Large intestine (tissue), 3 donors: Measurements from ENCODE around the gene FN1. TPM values are rescaled to one million over a fixed set of nuclear protein-coding genes. Genes with fewer than 3 reads are reported as not detected.

Experiments used
- DNase-seq, 2 donors: peaks; one replicate each; pipeline versions ENCODE4 v3.0.0 to v3.0.0-alpha.2; 2013
- H3K27ac ChIP-seq: one replicate; pipeline ENCODE4 v1.5.1; 2013; ENCODE audit warnings: low read length
- H3K27me3 ChIP-seq: 2 replicates; pipeline ENCODE4 v1.6.1; 2013; ENCODE audit warnings: low read length; ENCODE audit not compliant: control insufficient read depth, insufficient read depth
- H3K36me3 ChIP-seq: 2 replicates; pipeline ENCODE4 v1.6.1; 2013; ENCODE audit warnings: low read length; ENCODE audit not compliant: control insufficient read depth, insufficient read depth
- H3K4me1 ChIP-seq: one replicate; pipeline ENCODE4 v1.6.1; 2013; ENCODE audit warnings: low read length; ENCODE audit not compliant: control insufficient read depth, insufficient read depth
- H3K4me3 ChIP-seq: one replicate; pipeline ENCODE4 v1.5.1; 2013; ENCODE audit warnings: low read length
- H3K9me3 ChIP-seq: one replicate; pipeline ENCODE4 v1.6.1; 2013; ENCODE audit warnings: mild to moderate bottlenecking, low read depth, low read length, moderate library complexity; ENCODE audit not compliant: control insufficient read depth
- WGBS: methylation state at CpG from one replicate; pipeline ENCODE4 v1.1.5; 2013; ENCODE audit warnings: low lambda C conversion rate; ENCODE audit not compliant: insufficient coverage; 5-methylcytosine and 5-hydroxymethylcytosine counted together
- polyA plus RNA-seq: library from polyadenylated mRNA; unstranded; fragments of 120-200 nt; gene quantifications from one replicate; pipeline ENCODE4 v1.2.1, GENCODE V29; 2013

The FN1 gene
- polyA plus RNA-seq, 1 donor: 216 TPM

DNA sequence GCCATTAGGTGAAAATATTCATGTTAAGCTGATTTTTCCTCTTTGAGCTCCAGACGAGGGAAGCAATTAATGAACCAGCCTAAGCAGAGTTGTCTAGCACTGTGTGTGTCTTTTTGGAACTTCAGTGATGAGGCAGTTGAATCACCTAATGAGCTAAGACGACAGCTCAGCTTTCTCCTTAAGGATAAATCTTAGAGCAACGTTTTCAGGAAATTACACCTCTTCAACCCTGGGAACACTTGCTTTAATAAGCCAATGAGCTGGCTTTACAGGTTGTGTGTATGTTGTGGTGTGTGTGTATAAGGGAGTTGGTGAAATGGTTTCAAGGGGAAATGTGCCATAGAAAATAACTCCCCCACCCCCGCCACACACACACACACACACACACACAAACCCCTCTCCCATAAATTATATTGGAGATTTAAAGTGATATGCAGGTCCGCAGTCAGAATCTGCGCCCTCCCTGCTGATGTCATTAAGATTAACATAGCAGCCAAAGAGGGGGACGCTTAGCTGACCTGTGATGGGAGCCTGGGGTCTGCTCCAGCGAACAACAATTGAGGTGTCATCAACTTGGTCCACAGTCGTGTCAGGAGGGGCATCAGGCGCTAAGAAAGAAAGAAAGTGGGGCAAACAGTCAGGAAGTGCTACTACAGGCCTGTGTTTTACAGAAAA, 28.1 kb downstream of the FN1 start:
- Histone ChIP-seq H3K27me3 (no peaks in the 10 kb centered on the region), H3K36me3 (peaks cover 61% of the 10 kb centered on the region), H3K27ac (no peak overlapping the region), H3K4me1 (no peaks in the 10 kb centered on the region), H3K4me3 (no peak overlapping the region), H3K9me3 (peaks cover 18% of the 10 kb centered on the region)
- DNase-seq: no peak
- WGBS: no CpG with 5 or more reads among the region's 10 CpGs

DNA sequence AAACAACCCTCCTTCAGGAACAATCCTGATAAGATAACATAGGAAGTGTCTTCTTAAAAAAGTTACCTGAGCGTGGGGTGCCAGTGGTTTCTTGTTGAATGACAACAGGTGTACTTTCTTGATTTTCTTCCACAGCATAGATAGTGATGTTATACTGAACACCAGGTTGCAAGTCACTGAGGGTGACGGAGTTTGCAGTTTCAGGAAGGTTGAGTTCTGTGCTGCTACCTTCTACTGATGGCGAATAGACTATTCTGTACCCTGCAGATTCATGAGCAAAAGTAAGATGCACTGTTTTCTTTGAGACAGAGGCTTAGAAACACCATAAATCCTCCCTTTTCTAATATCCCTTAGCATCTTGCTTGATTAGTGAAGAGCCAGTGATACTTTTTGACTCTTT, 28.8 kb downstream of the FN1 start:
- H3K36me3 ChIP-seq: peaks cover 59% of the 10 kb centered on the region
- peaks cover 18% of the 10 kb centered on the region for H3K9me3 ChIP-seq
- H3K4me1 ChIP-seq: no peaks in the 10 kb centered on the region
- no peak for DNase-seq
- H3K27me3 ChIP-seq: no peaks in the 10 kb centered on the region
- H3K27ac ChIP-seq: no peak overlapping the region
- H3K4me3 ChIP-seq: no peak overlapping the region
- WGBS: 100% methylated on average over 1 of the region's 3 CpGs

DNA sequence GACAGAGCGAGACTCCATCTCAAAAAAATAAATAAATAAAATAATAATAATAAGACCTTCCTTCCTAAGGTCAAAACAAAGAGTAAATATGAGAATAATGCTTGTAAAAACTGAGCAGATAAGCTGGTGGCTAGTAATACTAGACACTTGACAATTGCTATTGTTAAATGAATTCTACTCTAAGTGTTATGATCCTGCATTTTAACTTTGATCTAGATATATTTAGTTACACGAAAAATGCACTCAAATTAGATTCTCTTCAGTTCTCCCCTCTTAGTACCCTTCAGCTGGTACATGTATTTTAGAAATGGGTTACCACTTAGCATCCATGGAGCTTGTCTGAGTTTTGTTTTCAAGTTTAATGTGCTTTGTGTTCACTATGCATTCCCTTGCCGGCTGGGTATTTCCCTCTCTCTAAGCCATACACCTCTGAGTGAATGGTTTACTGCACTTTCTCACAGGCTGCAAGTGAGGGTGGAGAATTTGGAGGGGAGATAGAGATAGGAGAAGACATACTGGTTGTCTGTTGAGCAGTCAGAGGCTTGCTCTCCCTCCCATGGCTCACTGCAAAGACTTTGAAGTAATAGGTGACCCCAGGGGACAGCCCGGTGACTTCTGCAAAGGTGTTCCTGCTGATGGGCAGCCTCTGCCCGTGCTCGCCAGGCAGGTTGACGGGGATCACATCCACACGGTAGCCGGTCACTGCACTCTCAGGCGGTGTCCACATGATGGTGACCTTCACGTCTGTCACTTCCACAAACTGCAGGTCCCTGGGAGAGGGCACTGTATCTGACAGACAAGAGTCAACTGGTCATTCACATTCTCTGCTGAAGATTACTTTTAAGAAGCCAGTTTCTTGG, 29.9 kb downstream of the FN1 start:
- Histone ChIP-seq H3K9me3 (peaks cover 18% of the 10 kb centered on the region), H3K27me3 (no peaks in the 10 kb centered on the region), H3K27ac (no peak overlapping the region), H3K4me1 (no peaks in the 10 kb centered on the region), H3K36me3 (peaks cover 60% of the 10 kb centered on the region), H3K4me3 (no peak overlapping the region)
- no peak for DNase-seq
- WGBS: 86% methylated on average over 2 of the region's 11 CpGs

DNA sequence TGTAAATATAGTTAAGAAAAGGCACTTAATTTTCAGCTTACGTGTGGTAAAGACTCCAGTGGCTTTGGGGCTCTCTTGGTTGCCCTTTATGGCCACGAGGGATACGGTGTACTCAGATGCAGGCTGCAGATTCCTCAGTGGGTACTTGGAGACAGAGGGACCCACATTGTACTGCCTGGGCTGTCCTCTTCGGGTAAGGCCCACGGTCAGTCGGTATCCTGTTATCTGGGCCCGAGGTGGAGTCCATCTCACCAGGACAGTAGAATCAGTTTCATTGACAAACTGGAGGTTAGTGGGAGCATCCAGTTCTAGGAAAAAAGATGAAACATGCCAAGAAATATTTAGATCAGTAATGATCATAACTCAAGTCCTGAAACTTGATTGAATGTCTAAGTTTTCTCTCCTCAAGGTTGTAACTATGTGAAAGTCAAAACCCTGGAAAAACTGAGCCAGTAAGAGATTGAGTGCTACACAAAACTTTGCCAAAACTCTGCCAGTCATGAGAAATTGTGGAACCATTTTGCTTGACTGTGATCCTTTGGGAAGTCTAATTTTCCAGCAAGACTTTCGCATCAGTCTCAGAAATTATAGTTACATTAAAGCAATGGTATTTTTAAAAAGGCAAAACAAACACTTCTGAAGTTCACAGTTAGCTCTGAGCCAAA, 31.4 kb downstream of the FN1 start:
- peaks cover 53% of the 10 kb centered on the region for H3K36me3 ChIP-seq
- no peaks in the 10 kb centered on the region for H3K27me3 ChIP-seq
- DNase-seq: no peak
- H3K4me3 ChIP-seq: no peak overlapping the region
- H3K4me1 ChIP-seq: no peaks in the 10 kb centered on the region
- 100% methylated on average over 1 of the region's 8 CpGs for WGBS
- H3K9me3 ChIP-seq: peaks cover 13% of the 10 kb centered on the region
- no peak overlapping the region for H3K27ac ChIP-seq

DNA sequence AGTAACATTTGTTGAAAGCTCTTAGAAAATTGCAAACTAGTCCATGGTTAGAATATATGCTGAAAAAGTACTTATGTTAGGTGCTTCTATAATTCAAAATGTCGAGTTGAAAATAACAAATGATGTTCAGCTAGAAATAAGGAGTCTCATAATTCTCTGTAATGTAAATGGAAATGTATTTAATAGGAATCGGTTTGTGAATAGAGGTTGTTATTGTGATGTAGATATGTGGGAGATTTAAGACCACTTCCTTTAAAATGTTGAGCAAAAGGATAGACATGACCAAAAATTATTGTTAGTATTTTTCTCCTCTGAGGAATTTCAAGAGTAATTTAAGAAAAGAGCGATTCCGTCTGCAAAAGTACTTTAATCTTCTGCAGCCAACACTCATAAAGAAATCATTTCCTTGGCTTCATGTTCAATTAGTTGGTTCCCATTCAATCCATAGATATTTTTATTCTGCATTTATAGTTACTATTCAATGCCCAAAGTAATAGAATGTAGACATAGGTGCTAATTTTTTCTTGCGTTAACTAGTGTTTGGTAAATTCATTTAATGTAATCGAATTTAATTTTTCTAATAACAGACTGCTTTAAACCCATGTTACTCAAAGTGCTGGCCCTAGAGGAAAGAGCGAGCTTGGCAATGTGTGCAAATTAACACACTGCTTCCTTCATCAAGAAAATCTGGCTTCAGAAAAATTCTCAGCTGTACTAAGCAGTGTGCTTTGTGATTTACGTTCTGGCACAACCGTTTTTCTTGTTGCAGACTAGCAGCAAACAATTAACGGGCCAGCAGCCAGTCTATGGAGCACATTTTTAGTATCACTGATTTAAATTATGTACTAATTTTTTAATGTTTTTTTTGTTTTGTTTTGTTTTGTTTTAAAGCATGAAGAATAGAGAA, 32.2 kb downstream of the FN1 start:
- Histone ChIP-seq H3K4me3 (no peak overlapping the region), H3K9me3 (peaks cover 12% of the 10 kb centered on the region), H3K4me1 (no peaks in the 10 kb centered on the region), H3K27me3 (no peaks in the 10 kb centered on the region), H3K36me3 (peaks cover 53% of the 10 kb centered on the region), H3K27ac (no peak overlapping the region)
- no peak for DNase-seq
- 70% methylated on average over 6 of the region's 10 CpGs for WGBS

DNA sequence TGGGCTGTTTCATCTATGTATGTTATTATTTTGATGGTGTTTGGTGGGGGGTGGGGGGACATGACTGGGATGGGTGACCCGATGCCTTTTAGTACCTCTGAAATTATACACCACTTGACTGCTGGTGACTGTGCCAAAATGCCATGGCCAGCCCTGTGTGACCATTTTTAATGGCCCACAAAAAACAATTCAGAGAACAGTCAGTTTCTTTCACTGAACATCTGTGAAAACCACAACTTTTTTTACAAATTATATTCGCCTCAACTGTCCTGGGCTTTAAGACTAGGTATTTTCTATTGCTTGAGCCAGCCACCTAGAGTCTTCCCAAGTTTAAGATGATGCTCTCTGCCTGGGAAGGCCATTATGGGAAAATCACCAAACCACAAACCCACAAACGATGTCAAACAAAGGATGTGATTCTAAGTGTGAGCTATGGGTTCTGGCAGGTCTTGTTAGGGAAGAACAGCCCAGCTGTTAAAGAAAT, 33.9 kb downstream of the FN1 start:
- Histone ChIP-seq H3K36me3 (peaks cover 41% of the 10 kb centered on the region), H3K4me1 (no peaks in the 10 kb centered on the region)

DNA sequence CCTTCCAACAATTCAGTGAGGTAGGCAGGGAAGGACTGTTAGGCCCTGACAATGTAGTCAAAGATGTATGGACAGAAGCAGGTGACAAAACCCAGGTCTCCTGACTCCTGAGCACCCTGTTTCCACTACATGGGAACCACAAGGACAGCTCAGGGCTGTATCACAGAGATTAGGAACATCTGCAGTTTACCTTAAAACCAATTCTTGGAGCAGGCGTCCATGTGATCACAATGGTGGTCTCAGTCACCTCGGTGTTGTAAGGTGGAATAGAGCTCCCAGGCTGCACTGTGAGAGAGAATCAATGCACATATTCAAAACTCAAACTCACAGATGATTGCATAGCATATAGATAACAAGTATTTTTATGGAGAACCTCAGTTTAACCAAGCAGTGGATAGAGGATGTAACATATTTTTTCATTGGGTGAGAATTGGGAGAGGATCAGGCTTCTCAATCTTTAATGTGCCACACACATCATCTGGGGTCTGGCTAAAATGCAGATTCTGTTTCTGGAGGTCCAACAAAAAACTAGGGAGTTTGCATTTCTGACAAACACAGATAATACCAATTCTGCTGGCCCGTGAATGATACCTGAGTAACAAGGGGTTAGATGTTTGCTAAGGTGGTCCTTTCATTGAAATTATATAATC, 36.7 kb downstream of the FN1 start:
- WGBS: 100% methylated on average over 1 of the region's 3 CpGs

More for the DNA sequence above, 33.9 kb downstream of the FN1 start:
- no peak overlapping the region for H3K27ac ChIP-seq
- no peak overlapping the region for H3K4me3 ChIP-seq
- no peak for DNase-seq
- peaks cover 10% of the 10 kb centered on the region for H3K9me3 ChIP-seq
- H3K27me3 ChIP-seq: no peaks in the 10 kb centered on the region
- WGBS: 80% methylated on average over 1 of the region's 3 CpGs

DNA sequence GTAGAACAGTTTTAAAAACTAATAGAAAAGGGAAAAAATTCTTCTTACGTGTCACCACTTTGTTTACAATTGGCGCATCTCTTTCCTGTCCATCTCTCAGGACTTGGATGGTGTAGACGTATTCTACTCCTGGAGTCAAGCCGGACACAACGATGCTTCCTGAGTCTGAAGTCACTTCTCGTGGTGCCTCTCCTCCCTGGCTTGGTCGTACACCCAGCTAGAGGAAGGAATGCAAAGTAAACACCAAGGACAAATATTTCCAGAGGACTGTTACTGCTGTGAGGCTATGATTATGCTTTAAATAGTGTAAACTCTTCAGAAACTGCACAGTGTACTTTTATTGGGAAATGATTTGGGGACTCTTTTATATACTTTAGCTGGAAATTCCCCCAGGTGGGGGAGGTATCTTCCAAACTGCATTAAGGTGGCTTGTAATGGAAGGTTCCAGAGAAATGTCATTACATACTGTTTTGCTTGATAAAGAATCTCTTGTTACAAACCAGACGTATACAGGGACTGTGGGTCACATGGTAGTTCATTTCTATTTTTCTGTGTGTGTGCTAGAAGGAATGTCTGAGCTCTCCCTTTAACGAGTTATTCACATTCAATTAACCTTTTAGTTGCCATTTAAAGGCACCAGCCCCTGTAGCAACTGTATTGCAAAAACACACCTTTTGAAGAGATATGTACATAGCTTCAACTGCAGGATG, 38.1 kb downstream of the FN1 start:
- no peak overlapping the region for H3K4me3 ChIP-seq
- no peak overlapping the region for H3K27ac ChIP-seq
- H3K4me1 ChIP-seq: no peaks in the 10 kb centered on the region
- H3K9me3 ChIP-seq: peaks cover 6% of the 10 kb centered on the region
- no CpG with 5 or more reads among the region's 9 CpGs for WGBS
- H3K36me3 ChIP-seq: peaks cover 44% of the 10 kb centered on the region
- H3K27me3 ChIP-seq: no peaks in the 10 kb centered on the region
- no peak for DNase-seq

More for the DNA sequence above, 36.7 kb downstream of the FN1 start:
- no peak for DNase-seq
- Histone ChIP-seq H3K4me3 (no peak overlapping the region), H3K9me3 (peaks cover 6% of the 10 kb centered on the region), H3K36me3 (peaks cover 40% of the 10 kb centered on the region), H3K4me1 (no peaks in the 10 kb centered on the region), H3K27ac (no peak overlapping the region), H3K27me3 (no peaks in the 10 kb centered on the region)
